Panc1 (cell line): Measurements from ENCODE around the gene MYLK. TPM values are rescaled to one million over a fixed set of nuclear protein-coding genes. Genes with fewer than 3 reads are reported as not detected.

Source experiments
- ATAC-seq: fragments of 200-7000 bp; cut with Tn5 transposase; 2 replicates; pipeline ENCODE4 v1.9.1; 2020; ENCODE audit warnings: mild to moderate bottlenecking, moderate library complexity
- BruUV-seq: library from RNA; stranded (reverse); fragments of 400-500 nt; replicated peaks from 2 replicates; lab custom pipeline; 2021; lab: Mats Ljungman, UMichigan
- CTCF ChIA-PET: fragments of 300-600 bp; sonication (Branson Sonifier 250); formaldehyde crosslinking; loops from one replicate; lab custom pipeline; 2022; ENCODE audit warnings: antibody characterized with exemption; lab: Charles Lee
- POLR2A ChIA-PET: fragments of 300-600 bp; sonication (Branson Sonifier 250); formaldehyde crosslinking; loops from one replicate; lab custom pipeline; 2022; ENCODE audit warnings: antibody characterized with exemption; lab: Charles Lee
- DNase-seq: peaks from one replicate; pipeline ENCODE4 v3.0.0-alpha.2; 2010; ENCODE audit warnings: low read depth, low spot score
- H3K27ac ChIP-seq: 2 replicates; pipeline ENCODE4 v1.5.1; 2011; ENCODE audit warnings: mild to moderate bottlenecking, low read length, inconsistent platforms
- H3K27me3 ChIP-seq: fragments of 200-500 bp; sonication (Bioruptor generic); 2 replicates; pipeline ENCODE4 v1.6.0; 2014; ENCODE audit warnings: low read length, inconsistent platforms; ENCODE audit not compliant: control insufficient read depth, insufficient read depth
- H3K36me3 ChIP-seq: fragments of 200-500 bp; sonication (Bioruptor generic); 2 replicates; pipeline ENCODE4 v1.5.1; 2014; ENCODE audit warnings: inconsistent platforms, mild to moderate bottlenecking, low read length, moderate library complexity; ENCODE audit not compliant: control insufficient read depth, insufficient read depth
- H3K4me1 ChIP-seq: 2 replicates; pipeline ENCODE4 v1.5.1; 2011; ENCODE audit warnings: inconsistent platforms, mild to moderate bottlenecking, low read length, moderate library complexity; ENCODE audit not compliant: control insufficient read depth, insufficient read depth
- H3K4me3 ChIP-seq, 2 experiments: 2 replicates each; pipeline ENCODE4 v1.5.1; 2011 to 2012; ENCODE audit warnings: low read depth in 2 of 2, low read length in 2 of 2, mild to moderate bottlenecking in 2 of 2, inconsistent platforms in 1 of 2, moderate library complexity in 1 of 2
- H3K9me3 ChIP-seq: fragments of 200-500 bp; sonication (Bioruptor generic); 2 replicates; pipeline ENCODE4 v1.5.1; 2014; ENCODE audit warnings: low read depth, mild to moderate bottlenecking, inconsistent platforms, low read length, moderate library complexity; ENCODE audit not compliant: control insufficient read depth, insufficient read depth
- POLR2AphosphoS5 ChIP-seq: IDR thresholded peaks from 2 replicates; pipeline ENCODE4 v1.6.1; 2012; ENCODE audit warnings: mild to moderate bottlenecking, low read depth, low read length, moderate library complexity
- SIN3A ChIP-seq: IDR thresholded peaks from 2 replicates; pipeline ENCODE4 v1.6.1; 2012; ENCODE audit warnings: low read depth, mild to moderate bottlenecking, low read length, moderate library complexity, borderline replicate concordance; ENCODE audit not compliant: insufficient read depth
- TCF7L2 ChIP-seq: IDR thresholded peaks from 2 replicates; pipeline ENCODE4 v1.6.1; 2011; ENCODE audit warnings: mild to moderate bottlenecking, low read depth, low read length, inconsistent platforms
- in situ Hi-C: cut with HindIII; loops from 2 replicates; pipeline ENCODE4 v1.10.0; 2016; ENCODE audit warnings: low sequenced_read_pairs, low pct_unique_long_range_greater_than_20kb
- intact Hi-C: fragments of 100-400 bp; cut with micrococcal nuclease; formaldehyde crosslinking; loops from one replicate; pipeline ENCODE4 v1.10.0; 2022; ENCODE audit not compliant: unreplicated experiment
- total RNA-seq: library from RNA; stranded (reverse); gene quantifications from one replicate; pipeline ENCODE4 v1.2.1, GENCODE V29; 2021; ENCODE audit not compliant: unreplicated experiment
- TF ChIP-seq, protein P1 (sequence below): fragments of 450-650 bp; IDR thresholded peaks from 2 replicates; pipeline ENCODE4 v1.5.1; 2017; ENCODE audit warnings: mild to moderate bottlenecking
- TF ChIP-seq, protein P2 (sequence below), 2 experiments: IDR thresholded peaks; 2 replicates each; pipeline ENCODE4 v1.6.1; 2011 to 2012; ENCODE audit warnings: low read depth in 2 of 2, control low read depth in 1 of 2, low read length in 1 of 2, mild to moderate bottlenecking in 1 of 2, moderate library complexity in 1 of 2; ENCODE audit not compliant: insufficient read depth in 1 of 2

MYLK gene
- total RNA-seq, 1 experiment from 2014 or later, result 29.7 TPM

DNA sequence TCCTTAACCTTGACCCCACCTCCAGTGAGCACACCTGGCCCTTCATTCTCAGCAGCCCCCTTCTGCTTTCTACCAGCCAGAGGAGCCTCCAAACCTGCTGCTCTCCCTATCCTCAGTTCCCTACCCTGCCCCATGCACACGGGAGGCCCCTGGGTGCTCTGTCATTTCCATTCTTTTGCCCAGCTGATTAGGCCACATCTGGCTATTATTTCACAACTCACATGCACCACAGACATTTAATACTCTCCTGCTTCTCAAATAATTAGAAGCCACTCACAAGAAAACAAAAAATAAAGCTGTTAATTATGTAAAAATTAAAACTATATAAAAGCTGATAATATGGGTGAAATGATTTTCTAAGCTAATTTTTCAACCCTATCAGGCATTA, 50.7 kb downstream of the MYLK start:
- TF ChIP-seq, protein P1, sequence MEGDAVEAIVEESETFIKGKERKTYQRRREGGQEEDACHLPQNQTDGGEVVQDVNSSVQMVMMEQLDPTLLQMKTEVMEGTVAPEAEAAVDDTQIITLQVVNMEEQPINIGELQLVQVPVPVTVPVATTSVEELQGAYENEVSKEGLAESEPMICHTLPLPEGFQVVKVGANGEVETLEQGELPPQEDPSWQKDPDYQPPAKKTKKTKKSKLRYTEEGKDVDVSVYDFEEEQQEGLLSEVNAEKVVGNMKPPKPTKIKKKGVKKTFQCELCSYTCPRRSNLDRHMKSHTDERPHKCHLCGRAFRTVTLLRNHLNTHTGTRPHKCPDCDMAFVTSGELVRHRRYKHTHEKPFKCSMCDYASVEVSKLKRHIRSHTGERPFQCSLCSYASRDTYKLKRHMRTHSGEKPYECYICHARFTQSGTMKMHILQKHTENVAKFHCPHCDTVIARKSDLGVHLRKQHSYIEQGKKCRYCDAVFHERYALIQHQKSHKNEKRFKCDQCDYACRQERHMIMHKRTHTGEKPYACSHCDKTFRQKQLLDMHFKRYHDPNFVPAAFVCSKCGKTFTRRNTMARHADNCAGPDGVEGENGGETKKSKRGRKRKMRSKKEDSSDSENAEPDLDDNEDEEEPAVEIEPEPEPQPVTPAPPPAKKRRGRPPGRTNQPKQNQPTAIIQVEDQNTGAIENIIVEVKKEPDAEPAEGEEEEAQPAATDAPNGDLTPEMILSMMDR, result no peak
- TF ChIP-seq TCF7L2 (no peak), POLR2AphosphoS5 (no peak)
- in situ Hi-C loops, result no loop called here
- Histone ChIP-seq H3K27ac (no peak overlapping the region), H3K9me3 (peaks cover 7% of the 10 kb centered on the region; the same call in 1 of the 2 replicates), H3K4me3 (no peak overlapping the region), H3K4me1 (no peaks in the 10 kb centered on the region), H3K36me3 (no peaks in the 10 kb centered on the region), H3K27me3 (no peaks in the 10 kb centered on the region)
- ChIA-PET CTCF (no interaction called here), POLR2A (no interaction called here)
- DNase-seq (no peak), ATAC-seq (no peak)
- intact Hi-C loops, result no loop called here
- BruUV-seq, result no TSS peak

DNA sequence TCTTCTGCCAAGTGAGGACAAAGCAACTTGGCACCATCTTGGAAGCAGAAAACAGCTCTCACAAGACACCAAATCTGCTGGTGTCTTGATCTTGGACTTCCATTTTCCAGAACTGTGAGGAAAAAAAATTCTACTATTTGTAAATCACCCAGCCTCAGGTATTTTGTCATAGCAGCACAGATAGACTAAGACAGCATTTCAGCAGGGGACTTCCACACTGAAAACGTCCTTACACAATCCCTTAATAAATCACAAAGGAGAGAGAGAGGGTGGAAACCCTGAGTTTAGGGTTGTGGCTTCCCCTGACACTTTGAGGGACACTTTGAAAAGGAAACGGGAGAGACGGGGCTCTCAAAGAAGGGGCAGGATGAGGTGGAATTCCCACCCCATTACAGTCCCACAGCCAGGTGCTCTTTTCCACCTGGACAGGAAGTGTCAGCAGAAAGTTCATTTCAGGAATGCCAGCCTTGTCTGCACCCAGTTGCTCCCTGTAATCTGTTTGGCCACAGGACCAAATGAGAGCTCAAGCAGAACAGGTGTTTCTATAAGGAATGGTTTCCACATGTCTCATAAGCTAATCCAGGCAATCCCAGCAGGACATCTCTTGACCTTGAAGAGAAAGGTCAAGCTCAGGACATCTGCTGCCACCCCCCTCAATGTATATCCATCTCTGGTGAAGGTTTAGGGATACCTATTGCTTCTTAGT, 51.3 kb downstream of the MYLK start:
- ATAC-seq, result no peak
- no peak for DNase-seq
- BruUV-seq, result no TSS peak
- TF ChIP-seq SIN3A (no peak), POLR2AphosphoS5 (no peak), TCF7L2 (no peak)
- TF ChIP-seq, protein P2, sequence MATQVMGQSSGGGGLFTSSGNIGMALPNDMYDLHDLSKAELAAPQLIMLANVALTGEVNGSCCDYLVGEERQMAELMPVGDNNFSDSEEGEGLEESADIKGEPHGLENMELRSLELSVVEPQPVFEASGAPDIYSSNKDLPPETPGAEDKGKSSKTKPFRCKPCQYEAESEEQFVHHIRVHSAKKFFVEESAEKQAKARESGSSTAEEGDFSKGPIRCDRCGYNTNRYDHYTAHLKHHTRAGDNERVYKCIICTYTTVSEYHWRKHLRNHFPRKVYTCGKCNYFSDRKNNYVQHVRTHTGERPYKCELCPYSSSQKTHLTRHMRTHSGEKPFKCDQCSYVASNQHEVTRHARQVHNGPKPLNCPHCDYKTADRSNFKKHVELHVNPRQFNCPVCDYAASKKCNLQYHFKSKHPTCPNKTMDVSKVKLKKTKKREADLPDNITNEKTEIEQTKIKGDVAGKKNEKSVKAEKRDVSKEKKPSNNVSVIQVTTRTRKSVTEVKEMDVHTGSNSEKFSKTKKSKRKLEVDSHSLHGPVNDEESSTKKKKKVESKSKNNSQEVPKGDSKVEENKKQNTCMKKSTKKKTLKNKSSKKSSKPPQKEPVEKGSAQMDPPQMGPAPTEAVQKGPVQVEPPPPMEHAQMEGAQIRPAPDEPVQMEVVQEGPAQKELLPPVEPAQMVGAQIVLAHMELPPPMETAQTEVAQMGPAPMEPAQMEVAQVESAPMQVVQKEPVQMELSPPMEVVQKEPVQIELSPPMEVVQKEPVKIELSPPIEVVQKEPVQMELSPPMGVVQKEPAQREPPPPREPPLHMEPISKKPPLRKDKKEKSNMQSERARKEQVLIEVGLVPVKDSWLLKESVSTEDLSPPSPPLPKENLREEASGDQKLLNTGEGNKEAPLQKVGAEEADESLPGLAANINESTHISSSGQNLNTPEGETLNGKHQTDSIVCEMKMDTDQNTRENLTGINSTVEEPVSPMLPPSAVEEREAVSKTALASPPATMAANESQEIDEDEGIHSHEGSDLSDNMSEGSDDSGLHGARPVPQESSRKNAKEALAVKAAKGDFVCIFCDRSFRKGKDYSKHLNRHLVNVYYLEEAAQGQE (IDR thresholded peaks at IDR 0.05; ENCODE audit: insufficient read depth in 1 of 2, low read depth in 2 of 2, low read length in 1 of 2), result no peak
- TF ChIP-seq, protein P1, result no peak
- Histone ChIP-seq H3K4me3 (no peak overlapping the region), H3K27me3 (no peaks in the 10 kb centered on the region), H3K9me3 (peaks cover 4% of the 10 kb centered on the region; the same call in 1 of the 2 replicates), H3K36me3 (no peaks in the 10 kb centered on the region), H3K27ac (no peak overlapping the region), H3K4me1 (no peaks in the 10 kb centered on the region)
- in situ Hi-C loops, result no loop called here
- ChIA-PET POLR2A (no interaction called here), CTCF (no interaction called here)
- intact Hi-C loops, result no loop called here
